ENCODE measurements around the gene NEK6. TPM values are rescaled to one million over a fixed set of nuclear protein-coding genes. Genes with fewer than 3 reads are reported as not detected.
A peak's percentile ranks its signal among the peaks of the same experiment; 100 is the strongest.

The NEK6 gene
- total and polyA plus RNA-seq, 4 donors: 19.0 to 86.2 (median 53.1) TPM

DNA sequence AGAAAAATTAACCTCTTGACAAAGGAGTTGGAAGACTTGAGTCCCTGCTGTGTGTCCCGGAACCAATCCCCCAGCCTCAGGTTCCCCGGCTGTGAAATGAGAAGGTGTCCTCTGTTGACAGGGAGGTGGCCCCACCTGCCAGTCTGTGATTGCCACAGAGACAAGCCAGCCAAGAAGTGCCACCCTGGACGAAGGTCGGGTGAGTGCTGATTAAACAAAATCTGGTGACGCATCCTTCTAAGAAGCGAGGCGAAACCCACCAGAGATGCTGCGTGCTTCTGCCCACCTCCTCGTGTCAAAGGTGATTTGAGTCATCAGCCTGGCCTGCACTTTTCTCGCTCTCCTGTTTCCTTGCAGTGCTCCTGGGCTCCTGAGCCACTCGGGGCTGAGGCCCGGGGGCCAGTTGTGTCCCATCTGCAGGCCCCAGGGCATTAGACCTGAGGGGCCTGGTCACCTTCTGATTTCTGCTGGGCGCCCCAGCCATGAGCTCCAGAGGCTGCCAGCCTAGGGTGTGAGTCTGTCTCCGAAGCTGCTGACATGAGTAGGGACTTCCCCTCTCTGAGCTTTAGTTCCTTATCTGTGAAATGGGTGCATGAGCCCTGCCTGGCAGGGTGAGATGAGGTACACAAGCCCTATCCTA is 28.7 kb downstream of the NEK6 start:
- Histone ChIP-seq H3K9me3 (ENCODE audit: control insufficient read depth in 4 of 4, insufficient read depth in 3 of 4, low read length in 3 of 4) (no peaks in the 10 kb centered on the region), H3K9ac (ENCODE audit: insufficient read depth in 1 of 2, low read length in 2 of 2) (peak overlapping the region in 1 of 2 donors; percentile 60), H3K27ac (ENCODE audit: low read depth in 1 of 2, low read length in 1 of 2) (peak overlapping the region in 1 of 2 donors; percentile 49), H3K4me1 (ENCODE audit: control insufficient read depth in 5 of 5, insufficient read depth in 5 of 5, low read length in 5 of 5) (peaks cover 10 to 57% (median 46%) of the 10 kb centered on the region in 5 donors), H3K27me3 (ENCODE audit: control insufficient read depth in 3 of 3, insufficient read depth in 3 of 3, low read length in 2 of 3) (no peaks in the 10 kb centered on the region), H3K36me3 (ENCODE audit: control insufficient read depth in 4 of 4, insufficient read depth in 4 of 4, low read length in 4 of 4) (peaks cover 0 to 8% (median under 1%) of the 10 kb centered on the region in 4 donors), H3K4me3 (no peak overlapping the region)
- TF ChIP-seq, protein P1, sequence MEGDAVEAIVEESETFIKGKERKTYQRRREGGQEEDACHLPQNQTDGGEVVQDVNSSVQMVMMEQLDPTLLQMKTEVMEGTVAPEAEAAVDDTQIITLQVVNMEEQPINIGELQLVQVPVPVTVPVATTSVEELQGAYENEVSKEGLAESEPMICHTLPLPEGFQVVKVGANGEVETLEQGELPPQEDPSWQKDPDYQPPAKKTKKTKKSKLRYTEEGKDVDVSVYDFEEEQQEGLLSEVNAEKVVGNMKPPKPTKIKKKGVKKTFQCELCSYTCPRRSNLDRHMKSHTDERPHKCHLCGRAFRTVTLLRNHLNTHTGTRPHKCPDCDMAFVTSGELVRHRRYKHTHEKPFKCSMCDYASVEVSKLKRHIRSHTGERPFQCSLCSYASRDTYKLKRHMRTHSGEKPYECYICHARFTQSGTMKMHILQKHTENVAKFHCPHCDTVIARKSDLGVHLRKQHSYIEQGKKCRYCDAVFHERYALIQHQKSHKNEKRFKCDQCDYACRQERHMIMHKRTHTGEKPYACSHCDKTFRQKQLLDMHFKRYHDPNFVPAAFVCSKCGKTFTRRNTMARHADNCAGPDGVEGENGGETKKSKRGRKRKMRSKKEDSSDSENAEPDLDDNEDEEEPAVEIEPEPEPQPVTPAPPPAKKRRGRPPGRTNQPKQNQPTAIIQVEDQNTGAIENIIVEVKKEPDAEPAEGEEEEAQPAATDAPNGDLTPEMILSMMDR (IDR thresholded peaks at IDR 0.05; ENCODE audit: control extremely low read depth, extremely low read depth): no peak
- peak; percentile 22 for ATAC-seq (ENCODE audit: insufficient read depth, low FRiP score)
- WGBS, 2 donors: 41 to 44% methylated on average over 14 of the region's 14 CpGs
- DNase-seq: no peak

DNA sequence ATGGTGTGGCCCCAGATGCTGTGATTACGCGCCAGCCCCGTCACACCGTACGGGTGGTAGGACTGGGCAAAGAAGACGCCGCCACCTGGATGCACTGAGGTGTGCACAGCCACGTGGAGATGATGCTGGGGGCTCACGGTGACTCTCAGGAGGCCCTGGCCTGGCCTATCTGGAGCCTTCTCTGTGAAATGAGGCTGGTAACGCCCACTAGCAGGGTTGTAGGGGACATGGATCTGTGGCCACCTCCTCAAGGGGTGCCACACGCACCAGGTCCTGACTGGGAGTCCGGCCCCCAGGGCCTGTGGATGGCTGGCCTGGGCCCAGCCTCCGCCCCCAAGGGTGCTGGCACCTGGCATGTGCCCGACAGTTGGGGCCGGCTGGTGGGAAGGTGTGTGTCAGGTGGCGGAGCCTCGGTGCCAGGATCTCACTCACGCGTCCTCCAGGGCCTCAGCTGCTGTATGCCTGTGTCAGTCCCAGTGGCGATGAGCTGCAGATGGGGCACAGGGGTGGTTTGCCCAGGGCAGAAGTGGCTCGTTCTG is 32.4 kb downstream of the NEK6 start:
- Histone ChIP-seq H3K27me3 (ENCODE audit: control insufficient read depth in 3 of 3, insufficient read depth in 3 of 3, low read length in 2 of 3) (no peaks in the 10 kb centered on the region), H3K9me3 (ENCODE audit: control insufficient read depth in 4 of 4, insufficient read depth in 3 of 4, low read length in 3 of 4) (no peaks in the 10 kb centered on the region), H3K9ac (ENCODE audit: insufficient read depth in 1 of 2, low read length in 2 of 2) (no peak overlapping the region), H3K36me3 (ENCODE audit: control insufficient read depth in 4 of 4, insufficient read depth in 4 of 4, low read length in 4 of 4) (peaks cover 0 to 11% (median under 1%) of the 10 kb centered on the region in 4 donors), H3K27ac (ENCODE audit: low read depth in 1 of 2, low read length in 1 of 2) (peak overlapping the region in 1 of 2 donors; percentile 47), H3K4me3 (no peak overlapping the region), H3K4me1 (ENCODE audit: control insufficient read depth in 5 of 5, insufficient read depth in 5 of 5, low read length in 5 of 5) (peaks cover 0 to 45% (median 21%) of the 10 kb centered on the region in 5 donors)
- ATAC-seq (ENCODE audit: insufficient read depth, low FRiP score) (no peak), DNase-seq (no peak)
- WGBS, 2 donors: 77 to 80% methylated on average over 21 of the region's 21 CpGs
- TF ChIP-seq, protein P1 (IDR thresholded peaks at IDR 0.05; ENCODE audit: control extremely low read depth, extremely low read depth): no peak

DNA sequence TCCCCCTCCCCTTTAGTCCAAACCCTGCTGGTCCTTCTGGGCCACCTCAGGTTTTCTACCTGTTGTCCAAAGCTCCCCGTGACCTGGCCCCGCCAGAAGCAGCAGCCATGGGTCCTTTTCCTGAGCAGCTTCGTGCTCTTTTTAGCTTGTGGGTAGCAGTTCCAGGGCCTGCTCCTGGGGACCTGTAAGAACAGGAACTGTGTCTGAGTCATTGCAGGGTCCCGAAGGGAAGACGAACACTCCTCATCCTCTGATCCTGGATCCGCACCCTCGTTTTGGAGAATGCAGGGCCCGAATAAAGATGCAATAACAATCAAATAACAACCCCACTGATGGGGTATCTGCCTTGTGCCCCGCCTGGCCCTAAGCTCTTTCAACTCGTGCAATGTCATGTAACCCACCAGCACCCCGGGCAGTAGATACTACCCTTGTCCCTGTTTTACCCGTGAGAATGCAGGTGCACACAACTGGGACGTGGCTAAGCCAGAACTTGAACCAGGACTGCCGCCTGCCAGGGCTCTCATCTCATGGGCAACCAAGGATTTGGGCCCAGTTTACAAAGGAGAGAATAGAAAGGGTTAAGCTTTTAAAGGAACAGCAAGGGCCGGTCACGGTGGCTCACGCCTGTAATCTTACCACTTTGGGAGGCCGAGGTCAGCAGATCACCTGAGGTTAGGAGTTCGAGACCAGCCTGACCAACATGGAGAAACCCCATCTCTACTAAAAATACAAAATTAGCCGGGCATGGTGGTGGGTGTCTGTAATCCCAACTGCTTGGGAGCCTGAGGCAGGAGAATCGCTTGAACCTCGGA is 33.2 kb downstream of the NEK6 start:
- 50 to 71% methylated on average over 22 of the region's 22 CpGs for WGBS, 2 donors
- peaks cover 0 to 10% (median under 1%) of the 10 kb centered on the region in 4 donors for H3K36me3 ChIP-seq (ENCODE audit: control insufficient read depth in 4 of 4, insufficient read depth in 4 of 4, low read length in 4 of 4)
- H3K4me3 ChIP-seq: no peak overlapping the region
- TF ChIP-seq, protein P1 (IDR thresholded peaks at IDR 0.05; ENCODE audit: control extremely low read depth, extremely low read depth): no peak
- no peak overlapping the region for H3K9ac ChIP-seq (ENCODE audit: insufficient read depth in 1 of 2, low read length in 2 of 2)
- H3K27me3 ChIP-seq (ENCODE audit: control insufficient read depth in 3 of 3, insufficient read depth in 3 of 3, low read length in 2 of 3): no peaks in the 10 kb centered on the region
- peaks cover 0 to 48% (median 13%) of the 10 kb centered on the region in 5 donors for H3K4me1 ChIP-seq (ENCODE audit: control insufficient read depth in 5 of 5, insufficient read depth in 5 of 5, low read length in 5 of 5)
- ATAC-seq (ENCODE audit: insufficient read depth, low FRiP score) (no peak), DNase-seq (no peak)
- peak overlapping the region in 1 of 2 donors; percentile 15 for H3K27ac ChIP-seq (ENCODE audit: low read depth in 1 of 2, low read length in 1 of 2)
- H3K9me3 ChIP-seq (ENCODE audit: control insufficient read depth in 4 of 4, insufficient read depth in 3 of 4, low read length in 3 of 4): no peaks in the 10 kb centered on the region
